HUES48 (cell line): ENCODE data around the gene PKD2L1.

Experiments
- H3K27ac ChIP-seq: one replicate; pipeline ENCODE4 v1.7.0; 2013; ENCODE audit warnings: low read depth, low read length, inconsistent platforms
- H3K27me3 ChIP-seq: 2 replicates; pipeline ENCODE4 v1.6.1; 2013; ENCODE audit warnings: mild to moderate bottlenecking, low read length; ENCODE audit not compliant: control insufficient read depth, insufficient read depth
- H3K36me3 ChIP-seq: 2 replicates; pipeline ENCODE4 v1.6.1; 2013; ENCODE audit warnings: low read length; ENCODE audit not compliant: control insufficient read depth, insufficient read depth
- H3K4me1 ChIP-seq: 2 replicates; pipeline ENCODE4 v1.6.1; 2013; ENCODE audit warnings: mild to moderate bottlenecking, low read length; ENCODE audit not compliant: control insufficient read depth, insufficient read depth
- H3K4me3 ChIP-seq: 2 replicates; pipeline ENCODE4 v1.5.1; 2013; ENCODE audit warnings: mild to moderate bottlenecking, low read depth, low read length
- H3K9ac ChIP-seq: 2 replicates; pipeline ENCODE4 v1.6.1; 2013; ENCODE audit warnings: mild to moderate bottlenecking, low read depth, low read length, moderate library complexity
- H3K9me3 ChIP-seq: 2 replicates; pipeline ENCODE4 v1.6.1; 2013; ENCODE audit warnings: low read length; ENCODE audit not compliant: control insufficient read depth, insufficient read depth

The PKD2L1 gene

DNA sequence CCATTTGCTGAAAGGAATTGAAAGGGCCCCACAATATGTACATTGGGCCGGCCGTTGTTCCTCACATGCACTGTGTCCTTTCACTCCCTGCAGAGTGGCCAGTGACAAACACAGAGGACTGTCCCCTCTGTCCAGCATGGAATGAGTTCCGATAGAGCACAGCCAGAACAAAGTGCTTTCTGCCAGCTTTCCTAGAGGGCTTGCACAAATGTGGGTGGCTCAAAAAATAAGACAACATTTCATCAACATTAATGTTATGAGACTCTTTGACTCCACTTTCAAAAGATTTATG, 2.4 kb downstream of the PKD2L1 start:
- H3K27ac ChIP-seq, result no peak overlapping the region
- peaks cover 3% of the 10 kb centered on the region for H3K27me3 ChIP-seq
- no peaks in the 10 kb centered on the region for H3K9me3 ChIP-seq
- H3K9ac ChIP-seq, result no peak overlapping the region
- H3K36me3 ChIP-seq, result no peaks in the 10 kb centered on the region
- H3K4me1 ChIP-seq, result no peaks in the 10 kb centered on the region
- no peak overlapping the region for H3K4me3 ChIP-seq

DNA sequence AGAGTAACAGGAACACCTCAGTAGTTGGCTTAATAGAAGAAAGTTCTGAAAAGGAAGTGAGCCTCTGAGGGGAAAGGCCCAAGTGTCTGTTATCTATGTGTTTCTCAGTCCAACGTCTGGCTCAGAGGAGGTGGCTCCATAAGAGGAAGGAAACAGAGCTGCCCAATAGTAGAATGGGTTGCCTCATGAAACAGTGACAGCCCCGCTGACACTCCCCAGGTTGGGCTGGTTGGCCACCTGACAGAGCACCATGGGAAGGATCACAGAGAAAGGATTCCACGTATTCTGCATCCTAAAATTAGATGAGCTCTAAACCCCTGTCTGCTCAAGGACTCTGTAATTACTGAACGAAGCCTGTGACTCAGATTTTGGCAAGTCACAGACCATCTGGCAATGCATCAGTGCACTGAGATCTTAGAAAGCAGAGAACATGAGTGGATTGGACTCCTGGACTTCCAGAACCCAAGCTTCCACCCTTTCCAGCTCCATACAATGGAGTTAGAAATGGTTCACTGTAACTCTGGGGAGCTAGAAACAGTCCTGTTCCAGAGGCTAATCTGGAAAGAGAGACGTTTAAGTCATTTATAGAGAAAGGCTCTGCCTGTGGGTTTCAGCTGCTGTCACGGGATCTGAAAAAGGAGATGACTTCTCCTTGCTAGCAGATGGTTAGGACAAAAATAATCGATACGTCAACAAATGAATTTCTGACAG, 2.9 kb downstream of the PKD2L1 start:
- no peak overlapping the region for H3K4me3 ChIP-seq
- no peak overlapping the region for H3K27ac ChIP-seq

DNA sequence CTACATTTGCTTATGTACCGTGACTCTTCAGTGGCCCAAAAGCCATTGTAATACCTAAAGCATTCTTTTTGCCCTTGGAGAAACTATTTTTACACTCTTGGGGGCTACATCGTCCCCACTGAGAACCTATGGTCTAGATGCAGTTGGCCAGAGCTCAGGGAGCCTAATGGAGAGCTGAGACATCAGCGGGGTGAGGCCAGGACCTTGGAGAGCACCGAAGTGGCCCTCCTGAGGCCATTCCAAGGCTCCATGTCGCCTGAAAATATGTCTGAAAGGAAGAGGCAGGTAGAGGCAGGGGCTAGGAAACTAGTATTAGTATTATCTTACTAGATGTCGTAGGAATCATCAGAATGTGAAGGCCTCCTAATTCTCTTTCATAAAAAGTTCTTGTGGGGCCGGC, 4.9 kb downstream of the PKD2L1 start:
- Histone ChIP-seq H3K9me3 (no peaks in the 10 kb centered on the region), H3K9ac (no peak overlapping the region), H3K4me1 (no peaks in the 10 kb centered on the region), H3K27me3 (peaks cover 3% of the 10 kb centered on the region), H3K27ac (no peak overlapping the region), H3K36me3 (no peaks in the 10 kb centered on the region), H3K4me3 (no peak overlapping the region)

More for the DNA sequence above, 2.9 kb downstream of the PKD2L1 start:
- no peak overlapping the region for H3K9ac ChIP-seq
- no peaks in the 10 kb centered on the region for H3K36me3 ChIP-seq
- H3K27me3 ChIP-seq, result peaks cover 3% of the 10 kb centered on the region
- H3K9me3 ChIP-seq, result no peaks in the 10 kb centered on the region
- no peaks in the 10 kb centered on the region for H3K4me1 ChIP-seq

DNA sequence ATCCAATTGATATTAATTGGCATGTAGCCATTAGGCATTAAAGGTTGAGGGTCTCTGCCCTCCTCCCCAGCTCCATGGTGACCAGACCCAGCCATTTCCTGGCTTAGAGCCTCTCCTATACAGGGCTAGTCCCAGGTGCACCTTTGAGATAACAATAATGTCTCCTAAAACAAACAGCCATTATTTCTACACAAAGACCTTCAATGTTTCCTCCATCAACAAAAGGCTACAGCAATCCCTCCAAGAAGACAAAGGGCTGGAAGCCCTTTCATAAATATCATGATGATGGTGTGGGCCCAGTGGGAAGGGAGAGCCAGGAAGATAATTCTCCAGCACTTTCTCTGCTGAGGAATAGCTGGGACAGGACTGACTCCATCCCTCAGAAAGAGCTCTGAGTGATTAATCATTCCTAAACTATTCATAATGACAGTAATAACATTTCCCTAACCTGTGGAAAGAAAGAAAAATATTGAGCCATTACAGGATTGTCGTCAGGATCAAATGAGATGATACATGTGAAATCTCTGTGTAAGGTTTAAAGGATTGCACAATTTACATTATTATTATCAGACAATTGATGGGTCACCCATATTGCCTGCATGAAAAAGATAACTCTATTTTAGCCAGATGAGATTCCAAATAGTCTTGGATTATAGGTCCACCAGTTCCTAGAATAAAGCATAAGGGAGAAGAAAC, 10.2 kb downstream of the PKD2L1 start:
- H3K36me3 ChIP-seq, result no peaks in the 10 kb centered on the region
- H3K9me3 ChIP-seq, result no peaks in the 10 kb centered on the region
- no peaks in the 10 kb centered on the region for H3K4me1 ChIP-seq
- H3K9ac ChIP-seq, result no peak overlapping the region
- no peaks in the 10 kb centered on the region; the same call in 1 of the 2 replicates for H3K27me3 ChIP-seq
- H3K27ac ChIP-seq, result no peak overlapping the region
- no peak overlapping the region for H3K4me3 ChIP-seq

DNA sequence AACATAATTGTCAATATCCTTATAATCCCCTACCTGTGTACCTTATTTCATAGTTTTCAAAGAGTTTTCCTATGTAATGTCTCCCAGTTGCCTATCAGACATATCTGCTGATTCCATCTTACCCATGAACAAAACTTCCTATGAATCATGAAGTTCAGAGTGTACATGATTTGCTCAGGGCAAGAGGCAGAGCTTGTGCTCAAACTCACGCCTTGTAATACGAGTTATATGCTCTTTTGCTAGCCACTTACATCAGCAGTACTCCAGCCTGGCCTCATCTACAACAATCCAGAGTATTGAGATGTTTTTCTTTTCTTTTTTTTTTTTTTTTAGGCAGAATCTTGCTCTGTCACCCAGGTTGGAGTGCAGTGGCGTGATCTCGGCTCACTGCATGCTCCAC, 11.8 kb downstream of the PKD2L1 start:
- no peaks in the 10 kb centered on the region; the same call in 1 of the 2 replicates for H3K27me3 ChIP-seq
- no peak overlapping the region for H3K4me3 ChIP-seq
- no peaks in the 10 kb centered on the region for H3K9me3 ChIP-seq
- no peak overlapping the region for H3K27ac ChIP-seq
- H3K36me3 ChIP-seq, result no peaks in the 10 kb centered on the region
- no peaks in the 10 kb centered on the region for H3K4me1 ChIP-seq
- H3K9ac ChIP-seq, result no peak overlapping the region

DNA sequence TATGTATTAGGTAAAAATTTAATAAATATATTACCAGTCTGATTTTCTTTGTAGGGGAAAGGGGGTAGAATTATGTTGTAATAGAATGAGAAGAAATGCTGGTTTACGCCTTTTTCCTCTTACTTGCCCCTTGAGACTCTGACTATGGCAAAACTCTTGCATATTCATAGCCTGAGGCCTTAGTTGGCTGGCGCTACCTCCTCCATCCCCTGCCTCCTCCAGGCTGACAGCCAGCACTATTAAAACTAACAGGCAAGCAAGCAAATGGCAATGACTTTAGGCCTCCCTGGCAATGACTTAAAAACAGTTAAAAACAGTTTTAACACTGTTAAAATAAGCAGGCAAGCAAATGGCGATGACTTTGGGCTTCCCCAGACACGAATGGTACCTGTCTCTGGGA, 14.4 kb downstream of the PKD2L1 start:
- Histone ChIP-seq H3K36me3 (no peaks in the 10 kb centered on the region), H3K27ac (no peak overlapping the region), H3K9ac (no peak overlapping the region), H3K4me3 (no peak overlapping the region), H3K27me3 (no peaks in the 10 kb centered on the region; the same call in 1 of the 2 replicates), H3K4me1 (no peaks in the 10 kb centered on the region), H3K9me3 (no peaks in the 10 kb centered on the region)

DNA sequence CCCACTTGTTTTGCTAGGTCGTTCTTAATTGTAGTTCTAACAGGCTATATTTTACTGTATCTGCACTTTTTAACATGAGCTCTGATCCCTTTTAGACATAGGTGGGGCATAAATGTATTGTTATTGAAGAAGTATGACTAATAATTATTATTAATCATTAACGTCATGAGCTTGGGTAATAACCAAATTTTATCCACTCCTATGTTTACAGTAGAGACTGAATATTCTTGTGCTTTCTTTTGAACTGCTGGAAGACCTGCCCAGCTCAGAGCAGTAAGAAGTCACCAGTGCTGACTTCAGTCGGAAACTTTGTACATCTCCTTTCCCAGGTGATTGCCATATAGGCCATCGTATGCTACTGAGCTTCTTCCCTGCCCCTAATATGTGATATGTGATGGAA, 18.7 kb downstream of the PKD2L1 start:
- H3K9me3 ChIP-seq, result no peaks in the 10 kb centered on the region
- H3K4me3 ChIP-seq, result no peak overlapping the region
- H3K27ac ChIP-seq, result no peak overlapping the region
- H3K36me3 ChIP-seq, result no peaks in the 10 kb centered on the region
- H3K9ac ChIP-seq, result no peak overlapping the region
- no peaks in the 10 kb centered on the region for H3K27me3 ChIP-seq
- H3K4me1 ChIP-seq, result no peaks in the 10 kb centered on the region

DNA sequence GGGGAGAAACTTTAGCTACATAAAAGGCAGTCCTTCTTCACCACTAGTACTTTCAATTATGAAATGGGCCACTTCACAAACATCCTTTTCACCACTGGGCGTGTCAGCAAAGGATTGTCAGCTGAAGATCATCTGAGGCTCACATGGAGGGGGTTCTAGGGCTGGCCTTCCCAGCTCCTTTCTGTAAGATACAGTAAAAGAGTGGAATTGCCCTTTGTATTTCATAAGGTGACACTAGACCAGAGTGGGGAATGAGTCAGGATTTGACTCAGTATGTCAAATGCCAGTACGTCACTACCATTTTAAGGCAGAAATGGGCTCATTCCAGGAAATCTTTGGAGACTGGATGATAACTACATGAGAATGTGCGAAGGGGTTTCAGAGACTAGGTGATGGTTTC, 22.3 kb downstream of the PKD2L1 start:
- Histone ChIP-seq H3K4me3 (no peak overlapping the region), H3K9me3 (no peaks in the 10 kb centered on the region), H3K9ac (no peak overlapping the region), H3K27ac (no peak overlapping the region), H3K36me3 (no peaks in the 10 kb centered on the region), H3K4me1 (0 out of 2 replicates have a peak, but pooled peaks cover 3% of the 10 kb centered on the region), H3K27me3 (no peaks in the 10 kb centered on the region)

DNA sequence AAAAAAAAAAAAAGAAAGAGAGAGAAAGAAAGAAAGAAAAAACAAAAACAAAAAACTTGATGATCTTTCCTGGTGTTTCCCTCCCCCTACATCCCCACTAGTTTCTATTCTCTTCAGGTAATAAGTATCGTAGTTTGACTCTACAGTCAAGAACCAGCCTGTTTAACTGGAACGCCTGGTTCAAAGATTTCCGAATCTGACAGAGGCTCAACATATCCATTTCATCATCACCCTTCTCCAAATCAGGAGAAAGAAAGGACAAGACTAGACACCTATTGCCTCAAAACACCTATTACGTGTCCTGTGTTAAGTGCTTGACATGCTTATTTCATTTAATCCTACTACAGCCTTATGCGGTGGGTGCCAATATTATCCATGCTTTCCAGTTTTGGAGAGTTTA, 23.2 kb downstream of the PKD2L1 start:
- Histone ChIP-seq H3K9me3 (no peaks in the 10 kb centered on the region), H3K4me1 (peaks cover 8% of the 10 kb centered on the region; the same call in 1 of the 2 replicates), H3K9ac (no peak overlapping the region), H3K27me3 (no peaks in the 10 kb centered on the region), H3K36me3 (no peaks in the 10 kb centered on the region), H3K27ac (no peak overlapping the region), H3K4me3 (no peak overlapping the region)

DNA sequence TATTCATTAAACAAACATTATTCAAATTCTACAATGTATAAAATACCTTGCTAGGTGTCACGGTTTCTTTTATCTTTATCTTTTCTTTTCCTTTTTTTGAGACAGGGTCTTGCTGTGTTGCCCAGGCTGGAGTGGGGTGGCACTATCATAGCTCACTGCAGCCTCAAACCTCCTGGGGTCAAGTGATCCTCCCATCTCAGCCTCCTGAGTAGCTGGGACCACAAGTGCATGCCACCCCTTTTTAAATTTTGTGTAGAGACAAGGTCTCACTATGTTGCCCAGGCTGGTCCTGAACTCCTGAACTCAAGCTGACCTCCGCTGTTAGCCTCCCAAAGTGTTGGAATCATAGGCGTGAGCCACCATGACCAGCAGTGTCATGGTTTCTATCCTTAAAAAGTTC, 25.6 kb downstream of the PKD2L1 start:
- Histone ChIP-seq H3K9me3 (0 out of 2 replicates have a peak, but pooled peaks cover 6% of the 10 kb centered on the region), H3K4me3 (no peak overlapping the region), H3K9ac (no peak overlapping the region), H3K27me3 (no peaks in the 10 kb centered on the region), H3K4me1 (peaks cover 20% of the 10 kb centered on the region), H3K27ac (no peak overlapping the region), H3K36me3 (no peaks in the 10 kb centered on the region)

DNA sequence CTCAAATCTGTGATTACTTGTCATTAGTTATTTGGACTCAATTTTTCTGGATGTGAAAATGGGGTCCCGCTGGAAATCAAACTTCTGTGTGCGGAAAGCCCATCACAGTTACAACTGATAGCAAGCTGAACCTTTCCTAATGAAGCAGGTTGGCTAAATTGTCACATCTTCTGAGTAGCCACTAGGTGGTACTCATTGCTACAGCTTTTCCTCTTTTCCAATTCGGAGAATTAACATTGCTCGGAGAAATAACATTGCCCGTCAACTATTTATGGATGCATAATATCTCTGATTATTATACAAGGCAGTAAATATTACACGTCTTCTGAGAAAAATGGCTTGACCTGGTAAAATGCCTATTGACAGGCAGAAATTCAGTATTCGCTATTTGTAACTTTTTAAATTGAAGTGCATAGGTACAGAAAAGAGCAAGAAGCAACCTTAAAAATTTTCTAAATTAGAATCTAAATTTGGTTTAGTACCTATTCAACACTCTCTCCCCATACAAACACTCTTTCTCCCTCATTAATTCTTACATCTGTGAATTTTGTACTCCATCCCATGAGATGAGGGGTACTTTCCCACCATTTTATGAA, 26.2 kb downstream of the PKD2L1 start:
- Histone ChIP-seq H3K4me1 (peaks cover 20% of the 10 kb centered on the region), H3K9me3 (0 out of 2 replicates have a peak, but pooled peaks cover 6% of the 10 kb centered on the region), H3K9ac (no peak overlapping the region), H3K4me3 (no peak overlapping the region), H3K27ac (no peak overlapping the region), H3K27me3 (no peaks in the 10 kb centered on the region), H3K36me3 (no peaks in the 10 kb centered on the region)
